HCT116 (cell line): Measurements from ENCODE around the gene GPATCH2L. TPM values are rescaled to one million over a fixed set of nuclear protein-coding genes. Genes with fewer than 3 reads are reported as not detected.

Source experiments
- ATAC-seq: fragments of 200-7000 bp; cut with Tn5 transposase; 2 replicates; pipeline ENCODE4 v1.9.1; 2020; ENCODE audit warnings: mild to moderate bottlenecking, moderate library complexity
- BruUV-seq: library from RNA; stranded (reverse); fragments of 400-500 nt; replicated peaks from 2 replicates; lab custom pipeline; 2021; lab: Mats Ljungman, UMichigan
- CTCF ChIA-PET: fragments of 300-600 bp; sonication (Branson Sonifier 250); formaldehyde crosslinking; loops from one replicate; lab custom pipeline; 2021; ENCODE audit warnings: antibody characterized with exemption; lab: Charles Lee
- POLR2A ChIA-PET: fragments of 300-600, 350-600 bp; sonication (Branson Sonifier 250); formaldehyde crosslinking; loops from one replicate; lab custom pipeline; 2021; ENCODE audit warnings: antibody characterized with exemption; lab: Charles Lee
- RAD21 ChIA-PET, 2 experiments: fragments of 300-600 bp; sonication (Branson Sonifier 250); formaldehyde crosslinking; loops; one replicate each; lab custom pipeline; 2023; ENCODE audit warnings: low total read pairs in 2 of 2; ENCODE audit not compliant: uncharacterized antibody in 2 of 2, unreplicated experiment in 2 of 2, low non-redundant PET in 1 of 2; lab: Charles Lee
- DNase-seq: peaks from one replicate; pipeline ENCODE4 v3.0.0-alpha.2; 2010; ENCODE audit warnings: low read depth, low spot score
- H2AFZ ChIP-seq: fragments of 200-600 bp; shearing (Covaris generic), sonication (generic); 2 replicates; pipeline ENCODE4 v1.6.1; 2017; ENCODE audit warnings: low read depth, mixed run types, mixed read lengths, antibody characterized with exemption, low read length; ENCODE audit not compliant: poor library complexity, severe bottlenecking
- H3K27ac ChIP-seq: 2 replicates; pipeline ENCODE4 v1.5.1; 2012; ENCODE audit warnings: low read depth, low read length
- H3K27me3 ChIP-seq: fragments of 200-600 bp; sonication (generic); 2 replicates; pipeline ENCODE4 v1.6.1; 2016; ENCODE audit warnings: mixed run types, low read length, mixed read lengths; ENCODE audit not compliant: insufficient read depth
- H3K36me3 ChIP-seq, 2 experiments: fragments of 200-500 bp in 1 of 2; fragments of 200-600 bp in 1 of 2; sonication (Bioruptor generic) in 1 of 2; sonication (generic) in 1 of 2; 2 replicates each; pipeline versions ENCODE4 v1.5.1 to v1.6.1; 2014 to 2016; ENCODE audit warnings: low read length in 2 of 2, inconsistent platforms in 1 of 2, mixed read lengths in 1 of 2, mixed run types in 1 of 2; ENCODE audit not compliant: insufficient read depth in 2 of 2, control insufficient read depth in 1 of 2
- H3K4me1 ChIP-seq, 2 experiments: fragments of 200-600 bp in 1 of 2; sonication (generic) in 1 of 2; 2 replicates each; pipeline versions ENCODE4 v1.5.1 to v1.6.1; 2012 to 2017; ENCODE audit warnings: low read length in 2 of 2, inconsistent platforms in 1 of 2, mild to moderate bottlenecking in 1 of 2, mixed read lengths in 1 of 2, mixed run types in 1 of 2, moderate library complexity in 1 of 2; ENCODE audit not compliant: insufficient read depth in 2 of 2, control insufficient read depth in 1 of 2
- H3K4me2 ChIP-seq: fragments of 200-600 bp; sonication (generic); 2 replicates; pipeline ENCODE4 v1.6.1; 2017; ENCODE audit warnings: mixed run types, low read length, mixed read lengths
- H3K4me3 ChIP-seq, 2 experiments: fragments of 200-600 bp in 1 of 2; sonication (generic) in 1 of 2; replicated peaks in 1 of 2; 2 replicates each; pipeline ENCODE4 v1.5.1; 2011 to 2016; ENCODE audit warnings: low read length in 2 of 2, control low read depth in 1 of 2, low read depth in 1 of 2, mild to moderate bottlenecking in 1 of 2, mixed read lengths in 1 of 2, mixed run types in 1 of 2
- H3K79me2 ChIP-seq: fragments of 200-600 bp; sonication (generic); 2 replicates; pipeline ENCODE4 v1.6.1; 2017; ENCODE audit warnings: mild to moderate bottlenecking, mixed run types, low read length, moderate library complexity, mixed read lengths; ENCODE audit not compliant: insufficient read depth
- H3K9ac ChIP-seq: fragments of 200-600 bp; sonication (generic); 2 replicates; pipeline ENCODE4 v1.6.1; 2016; ENCODE audit warnings: low read length, mixed read lengths
- H3K9me2 ChIP-seq: fragments of 200-600 bp; sonication (generic), shearing (Covaris generic); 2 replicates; pipeline ENCODE4 v1.6.1; 2017; ENCODE audit warnings: mixed run types, mild to moderate bottlenecking, moderate library complexity; ENCODE audit not compliant: insufficient read depth
- H3K9me3 ChIP-seq, 2 experiments: fragments of 200-500 bp in 1 of 2; fragments of 200-600 bp in 1 of 2; sonication (Bioruptor generic) in 1 of 2; sonication (generic) in 1 of 2; 2 replicates each; pipeline ENCODE4 v1.6.1; 2014 to 2017; ENCODE audit warnings: low read length in 2 of 2, mixed read lengths in 2 of 2, inconsistent platforms in 1 of 2, low read depth in 1 of 2, mild to moderate bottlenecking in 1 of 2, mixed run types in 1 of 2, moderate library complexity in 1 of 2; ENCODE audit not compliant: control insufficient read depth in 1 of 2, insufficient read depth in 1 of 2
- H4K20me1 ChIP-seq: fragments of 200-600 bp; sonication (generic), shearing (Covaris generic); 2 replicates; pipeline ENCODE4 v1.6.1; 2017; ENCODE audit warnings: mixed run types, mild to moderate bottlenecking, moderate library complexity; ENCODE audit not compliant: insufficient read depth
- CEBPB ChIP-seq: IDR thresholded peaks from 2 replicates; pipeline ENCODE4 v1.6.1; 2012; ENCODE audit warnings: low read depth
- ELF1 ChIP-seq: IDR thresholded peaks from 2 replicates; pipeline ENCODE4 v1.6.1; 2012; ENCODE audit warnings: low read depth, borderline replicate concordance
- EZH2phosphoT487 ChIP-seq: fragments of 200-600 bp; IDR thresholded peaks from 2 replicates; pipeline ENCODE4 v1.6.1; 2018; ENCODE audit warnings: antibody characterized with exemption, borderline replicate concordance
- JUND ChIP-seq: IDR thresholded peaks from 2 replicates; pipeline ENCODE4 v1.6.1; 2012
- POLR2A ChIP-seq: IDR thresholded peaks from 2 replicates; pipeline ENCODE4 v1.7.0; 2011; ENCODE audit warnings: borderline replicate concordance; ENCODE audit not compliant: insufficient read depth, insufficient read length; ENCODE audit errors: extremely low read depth
- POLR2AphosphoS5 ChIP-seq: IDR thresholded peaks from 2 replicates; pipeline ENCODE4 v1.6.1; 2011; ENCODE audit warnings: mild to moderate bottlenecking, low read depth, low read length, moderate library complexity
- RAD21 ChIP-seq: IDR thresholded peaks from 2 replicates; pipeline ENCODE4 v1.6.1; 2012; ENCODE audit warnings: low read depth, mild to moderate bottlenecking
- SIN3A ChIP-seq: IDR thresholded peaks from 2 replicates; pipeline ENCODE4 v1.6.1; 2012; ENCODE audit warnings: low read depth
- SP1 ChIP-seq: IDR thresholded peaks from 2 replicates; pipeline ENCODE4 v1.6.1; 2012; ENCODE audit warnings: low read depth
- SRF ChIP-seq: IDR thresholded peaks from 2 replicates; pipeline ENCODE4 v1.6.1; 2012; ENCODE audit warnings: low read depth
- TCF7L2 ChIP-seq: IDR thresholded peaks from 2 replicates; pipeline ENCODE4 v1.7.0; 2011; ENCODE audit warnings: borderline replicate concordance, inconsistent platforms; ENCODE audit not compliant: insufficient read depth, insufficient read length; ENCODE audit errors: extremely low read depth
- ZFX ChIP-seq: fragments of 450-650 bp; IDR thresholded peaks from 2 replicates; pipeline ENCODE4 v1.6.1; 2017
- ZNF274 ChIP-seq: fragments of 200-500 bp; sonication (Bioruptor generic); IDR thresholded peaks from 2 replicates; pipeline ENCODE4 v1.6.1; 2014; ENCODE audit warnings: mild to moderate bottlenecking, low read depth, low read length, inconsistent platforms
- intact Hi-C: fragments of 100-400 bp; cut with micrococcal nuclease; formaldehyde crosslinking; loops from 2 replicates; pipeline ENCODE4 v1.10.0; 2022
- total RNA-seq: library from RNA; stranded (reverse); gene quantifications from one replicate; pipeline ENCODE4 v1.2.1, GENCODE V29; 2021; ENCODE audit not compliant: unreplicated experiment
- TF ChIP-seq, protein P1 (sequence below): IDR thresholded peaks from 2 replicates; pipeline ENCODE4 v1.6.1; 2012
- TF ChIP-seq, protein P2 (sequence below): IDR thresholded peaks from 2 replicates; pipeline ENCODE4 v1.6.1; 2011; ENCODE audit warnings: mild to moderate bottlenecking, low read length, moderate library complexity; ENCODE audit not compliant: insufficient replicate concordance; ENCODE audit errors: extremely low read depth
- TF ChIP-seq, protein P3 (sequence below): IDR thresholded peaks from 2 replicates; pipeline ENCODE4 v1.6.1; 2012

Gene GPATCH2L
- total RNA-seq, 1 experiment from 2014 or later, result 49.2 TPM

DNA sequence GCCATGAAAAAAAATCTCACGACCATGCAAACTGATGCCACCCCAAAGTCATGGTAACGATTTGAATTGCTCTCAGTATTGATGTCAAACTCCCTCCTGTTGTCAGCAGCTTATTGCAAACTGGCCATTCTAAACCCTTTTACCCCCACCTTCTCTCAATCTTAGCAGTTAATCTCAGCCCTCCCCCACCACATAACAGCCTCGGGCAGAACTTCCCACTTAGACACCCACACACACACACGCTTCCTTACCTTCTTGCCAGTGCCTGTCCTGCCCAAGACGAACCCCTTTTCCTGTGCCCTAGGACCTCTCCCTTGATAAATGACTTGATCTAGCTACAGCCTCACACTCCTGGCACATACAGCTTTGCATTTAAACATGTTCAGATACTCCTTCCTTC is 56.6 kb downstream of the GPATCH2L start:
- CTCF ChIA-PET, result no interaction called here
- intact Hi-C loops, result no loop called here
- no TSS peak for BruUV-seq

More for the DNA sequence above, 56.6 kb downstream of the GPATCH2L start:
- no peak for ATAC-seq
- Histone ChIP-seq H3K4me1 (0 out of 4 replicates have a peak, but pooled peaks cover 0 to 3% of the 10 kb centered on the region in 2 experiments), H3K9me3 (no peaks in the 10 kb centered on the region), H3K9ac (no peak overlapping the region), H3K4me3 (no peak overlapping the region), H3K4me2 (no peak overlapping the region), H2AFZ (no peak overlapping the region), H3K27me3 (no peaks in the 10 kb centered on the region), H3K36me3 (no peaks in the 10 kb centered on the region; a peak in 1 of 4 replicates), H3K9me2 (no peaks in the 10 kb centered on the region), H3K79me2 (no peaks in the 10 kb centered on the region), H4K20me1 (no peaks in the 10 kb centered on the region; the same call in 1 of the 2 replicates), H3K27ac (no peak overlapping the region)
- TF ChIP-seq SP1, result no peak
- TF ChIP-seq, protein P1, sequence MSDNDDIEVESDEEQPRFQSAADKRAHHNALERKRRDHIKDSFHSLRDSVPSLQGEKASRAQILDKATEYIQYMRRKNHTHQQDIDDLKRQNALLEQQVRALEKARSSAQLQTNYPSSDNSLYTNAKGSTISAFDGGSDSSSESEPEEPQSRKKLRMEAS, result no peak
- no peak for TF ChIP-seq RAD21
- TF ChIP-seq ELF1, result no peak
- TF ChIP-seq EZH2phosphoT487, result no peak
- no peak for TF ChIP-seq CEBPB
- TF ChIP-seq JUND, result no peak
- TF ChIP-seq TCF7L2, result no peak
- TF ChIP-seq POLR2AphosphoS5, result no peak
- no peak for TF ChIP-seq SRF
- TF ChIP-seq ZNF274, result no peak
- no peak for TF ChIP-seq SIN3A
- TF ChIP-seq, protein P2, sequence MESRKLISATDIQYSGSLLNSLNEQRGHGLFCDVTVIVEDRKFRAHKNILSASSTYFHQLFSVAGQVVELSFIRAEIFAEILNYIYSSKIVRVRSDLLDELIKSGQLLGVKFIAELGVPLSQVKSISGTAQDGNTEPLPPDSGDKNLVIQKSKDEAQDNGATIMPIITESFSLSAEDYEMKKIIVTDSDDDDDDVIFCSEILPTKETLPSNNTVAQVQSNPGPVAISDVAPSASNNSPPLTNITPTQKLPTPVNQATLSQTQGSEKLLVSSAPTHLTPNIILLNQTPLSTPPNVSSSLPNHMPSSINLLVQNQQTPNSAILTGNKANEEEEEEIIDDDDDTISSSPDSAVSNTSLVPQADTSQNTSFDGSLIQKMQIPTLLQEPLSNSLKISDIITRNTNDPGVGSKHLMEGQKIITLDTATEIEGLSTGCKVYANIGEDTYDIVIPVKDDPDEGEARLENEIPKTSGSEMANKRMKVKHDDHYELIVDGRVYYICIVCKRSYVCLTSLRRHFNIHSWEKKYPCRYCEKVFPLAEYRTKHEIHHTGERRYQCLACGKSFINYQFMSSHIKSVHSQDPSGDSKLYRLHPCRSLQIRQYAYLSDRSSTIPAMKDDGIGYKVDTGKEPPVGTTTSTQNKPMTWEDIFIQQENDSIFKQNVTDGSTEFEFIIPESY, result no peak
- TF ChIP-seq ZFX, result no peak
- TF ChIP-seq POLR2A, result no peak
- TF ChIP-seq, protein P3, sequence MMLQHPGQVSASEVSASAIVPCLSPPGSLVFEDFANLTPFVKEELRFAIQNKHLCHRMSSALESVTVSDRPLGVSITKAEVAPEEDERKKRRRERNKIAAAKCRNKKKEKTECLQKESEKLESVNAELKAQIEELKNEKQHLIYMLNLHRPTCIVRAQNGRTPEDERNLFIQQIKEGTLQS, result no peak
- ChIA-PET POLR2A (no interaction called here), RAD21 (no interaction called here)
- no peak for DNase-seq
